GM23338 (cell line): ENCODE data around the gene COL26A1. TPM values are rescaled to one million over a fixed set of nuclear protein-coding genes. Genes with fewer than 3 reads are reported as not detected.

Experiments used
- ATAC-seq: fragments of 200-7000 bp; cut with Tn5 transposase; 3 replicates; pipeline ENCODE4 v1.9.1; 2020
- DNase-seq: peaks from one replicate; pipeline ENCODE4 v3.0.0-alpha.2; 2015; ENCODE audit warnings: low spot score
- H2AFZ ChIP-seq: fragments of 200-600 bp; sonication (generic); 2 replicates; pipeline ENCODE4 v1.8.0; 2016; ENCODE audit warnings: antibody characterized with exemption, mild to moderate bottlenecking, moderate library complexity
- H3F3A ChIP-seq: fragments of 200-600 bp; sonication (generic); replicated peaks from 2 replicates; pipeline ENCODE4 v1.8.0; 2017; ENCODE audit warnings: antibody characterized with exemption, mixed run types, low read depth
- H3K27ac ChIP-seq: fragments of 200-600 bp; sonication (generic); 2 replicates; pipeline ENCODE4 v1.6.1; 2016; ENCODE audit warnings: low read depth
- H3K27me3 ChIP-seq: fragments of 200-600 bp; sonication (generic); 2 replicates; pipeline ENCODE4 v1.8.0; 2016; ENCODE audit warnings: mild to moderate bottlenecking, mixed run types, moderate library complexity; ENCODE audit not compliant: insufficient read depth
- H3K36me3 ChIP-seq: fragments of 200-600 bp; sonication (generic); 2 replicates; pipeline ENCODE4 v1.8.0; 2016; ENCODE audit warnings: mild to moderate bottlenecking; ENCODE audit not compliant: insufficient read depth
- H3K4me1 ChIP-seq: fragments of 200-600 bp; sonication (generic); 2 replicates; pipeline ENCODE4 v1.8.0; 2016; ENCODE audit warnings: mild to moderate bottlenecking, moderate library complexity; ENCODE audit not compliant: insufficient read depth
- H3K4me2 ChIP-seq: fragments of 200-600 bp; sonication (generic); 2 replicates; pipeline ENCODE4 v1.7.1; 2017; ENCODE audit warnings: mixed run types
- H3K4me3 ChIP-seq: fragments of 200-600 bp; sonication (generic); 2 replicates; pipeline ENCODE4 v1.6.1; 2016; ENCODE audit warnings: mixed run types
- H3K79me2 ChIP-seq: fragments of 200-600 bp; sonication (generic); replicated peaks from 2 replicates; pipeline ENCODE4 v1.8.0; 2017; ENCODE audit warnings: mild to moderate bottlenecking; ENCODE audit not compliant: insufficient read depth
- H3K9me2 ChIP-seq: fragments of 200-600 bp; sonication (generic); 2 replicates; pipeline ENCODE4 v1.8.0; 2017; ENCODE audit not compliant: insufficient read depth
- H4K20me1 ChIP-seq: fragments of 200-600 bp; sonication (generic); replicated peaks from 2 replicates; pipeline ENCODE4 v1.8.0; 2017; ENCODE audit warnings: mild to moderate bottlenecking; ENCODE audit not compliant: insufficient read depth
- H3K27ac Mint-ChIP-seq: 2 replicates; pipeline ENCODE4 v1.8.0; 2020; ENCODE audit warnings: inconsistent platforms, mild to moderate bottlenecking, moderate library complexity, mixed read lengths
- H3K27me3 Mint-ChIP-seq: 3 replicates; pipeline ENCODE4 v1.8.0; 2022; ENCODE audit warnings: low read depth, mild to moderate bottlenecking, moderate library complexity, mixed read lengths, inconsistent platforms; ENCODE audit not compliant: insufficient read depth, poor library complexity
- H3K36me3 Mint-ChIP-seq: 3 replicates; pipeline ENCODE4 v1.8.0; 2021; ENCODE audit warnings: low read depth, mild to moderate bottlenecking, inconsistent platforms, moderate library complexity, mixed read lengths
- H3K4me1 Mint-ChIP-seq: 3 replicates; pipeline ENCODE4 v1.8.0; 2020; ENCODE audit warnings: mild to moderate bottlenecking, inconsistent platforms, mixed read lengths
- H3K4me3 Mint-ChIP-seq: 3 replicates; pipeline ENCODE4 v1.8.0; 2021; ENCODE audit warnings: moderate library complexity, mild to moderate bottlenecking, inconsistent platforms, mixed read lengths
- H3K9me3 Mint-ChIP-seq: 3 replicates; pipeline ENCODE4 v1.8.0; 2020; ENCODE audit warnings: moderate library complexity, mild to moderate bottlenecking, inconsistent platforms, mixed read lengths
- CTCF ChIP-seq, 2 experiments: fragments of 200-600 bp in 1 of 2; sonication (generic) in 1 of 2; conservative IDR thresholded peaks; 2 replicates each; pipeline versions ENCODE4 v1.5.1 to v1.6.1; 2016 to 2017; ENCODE audit warnings: antibody characterized with exemption in 2 of 2, low read depth in 2 of 2, mild to moderate bottlenecking in 2 of 2, moderate library complexity in 1 of 2
- EZH2 ChIP-seq: fragments of 200-600 bp; sonication (generic); IDR thresholded peaks from one replicate; pipeline ENCODE4 v1.8.0; 2017; ENCODE audit warnings: antibody characterized with exemption, mild to moderate bottlenecking, low read depth; ENCODE audit not compliant: unreplicated experiment
- POLR2AphosphoS5 ChIP-seq: IDR thresholded peaks from 2 replicates; pipeline ENCODE4 v1.6.1; 2016; ENCODE audit warnings: antibody characterized with exemption, low read depth
- ZNF114 ChIP-seq: fragments of 250-450 bp; sonication (Bioruptor Pico); IDR thresholded peaks from 2 replicates; pipeline ENCODE4 v1.5.0; 2020; ENCODE audit warnings: mild to moderate bottlenecking, moderate library complexity
- ZNF331 ChIP-seq: fragments of 250-450 bp; sonication (Bioruptor Pico); IDR thresholded peaks from 2 replicates; pipeline ENCODE4 v1.5.0; 2020; ENCODE audit warnings: low read depth, mild to moderate bottlenecking, moderate library complexity
- polyA plus RNA-seq: library from polyadenylated mRNA; unstranded; fragments of >200 nt; fragmentation: Nextera tagmentation; extraction: Ambion mirVana; gene quantifications from 2 replicates; pipeline ENCODE4 v1.2.1, GENCODE V29; 2016
- total RNA-seq: library from RNA; depleted of rRNA; stranded (reverse); fragments of >200 nt; shearing (Covaris generic); gene quantifications from 2 replicates; pipeline ENCODE4 v1.2.3, GENCODE V29; 2014
- TF ChIP-seq, protein P1 (sequence below): IDR thresholded peaks from 2 replicates; pipeline ENCODE4 v1.6.1; 2016; ENCODE audit warnings: antibody characterized with exemption

The COL26A1 gene
- total and polyA plus RNA-seq, 2 experiments from 2014 or later, result 17.8 to 55.0 TPM

DNA sequence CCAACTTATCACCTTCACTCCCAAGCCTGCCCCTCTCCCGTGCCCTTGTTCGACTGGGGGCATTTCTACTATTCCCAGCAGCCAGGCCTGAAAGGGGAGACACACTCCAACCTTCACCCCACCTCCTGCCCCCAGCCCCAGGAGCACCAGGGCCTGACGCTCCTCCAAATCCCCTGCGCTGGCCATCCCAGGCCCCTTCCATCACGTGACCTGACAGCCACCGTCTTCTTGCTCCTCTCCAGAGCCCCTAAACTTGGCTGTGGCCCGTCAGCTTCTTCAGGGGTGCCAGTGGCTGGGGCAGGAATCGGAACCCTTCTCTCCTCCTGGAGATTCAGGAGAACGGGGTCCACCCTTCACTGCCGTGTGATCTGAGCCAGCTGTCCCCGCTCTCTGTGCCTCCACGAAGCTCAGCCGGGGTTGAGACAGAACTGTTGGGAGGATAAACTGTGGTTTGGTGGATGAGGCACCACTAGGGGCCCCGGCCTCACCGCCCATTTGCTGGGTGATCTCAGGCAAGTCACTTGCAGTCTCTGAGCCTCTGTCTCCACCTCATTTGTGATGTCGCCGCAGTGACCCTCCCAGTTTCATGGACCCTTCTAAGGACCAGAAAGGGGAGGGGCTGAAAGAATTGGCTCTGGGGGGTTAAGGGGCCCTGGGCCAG is 175.4 kb downstream of the COL26A1 start:
- Histone ChIP-seq H3K79me2 (no peaks in the 10 kb centered on the region), H3F3A (no peaks in the 10 kb centered on the region), H4K20me1 (no peaks in the 10 kb centered on the region), H3K27me3 (no peaks in the 10 kb centered on the region), H2AFZ (no peak overlapping the region), H3K4me1 (no peaks in the 10 kb centered on the region), H3K9me2 (no peaks in the 10 kb centered on the region), H3K36me3 (no peaks in the 10 kb centered on the region), H3K4me3 (no peak overlapping the region), H3K4me2 (no peak overlapping the region), H3K27ac (no peak overlapping the region)
- Mint-ChIP-seq H3K36me3 (no peaks in the 10 kb centered on the region; the same call in 2 of the 3 replicates), H3K4me3 (no peak overlapping the region), H3K27ac (no peak overlapping the region), H3K9me3 (no peaks in the 10 kb centered on the region), H3K4me1 (peaks cover 7% of the 10 kb centered on the region; the same call in 1 of the 3 replicates), H3K27me3 (peaks cover 5% of the 10 kb centered on the region)
- TF ChIP-seq EZH2, result no peak
- no peak for TF ChIP-seq POLR2AphosphoS5
- TF ChIP-seq CTCF (conservative IDR thresholded peaks at IDR 0.05; ENCODE audit: low read depth in 2 of 2), result 0 out of 4 replicates have a peak, but pooled peaks of 1 of the 2 experiments have one; percentile 7
- DNase-seq (peak; percentile 41), ATAC-seq (peak; percentile 16)

GRCh38 chr7:101538596-101539459 is 176.2 kb downstream of the COL26A1 start:
- no peak overlapping the region for H3K4me3 Mint-ChIP-seq
- TF ChIP-seq ZNF114 (CRISPR knock-in tag), result no peak
- no peak for TF ChIP-seq EZH2
- TF ChIP-seq CTCF (conservative IDR thresholded peaks at IDR 0.05; ENCODE audit: low read depth in 2 of 2), result peak; percentile 91 to 94
- TF ChIP-seq, protein P1, sequence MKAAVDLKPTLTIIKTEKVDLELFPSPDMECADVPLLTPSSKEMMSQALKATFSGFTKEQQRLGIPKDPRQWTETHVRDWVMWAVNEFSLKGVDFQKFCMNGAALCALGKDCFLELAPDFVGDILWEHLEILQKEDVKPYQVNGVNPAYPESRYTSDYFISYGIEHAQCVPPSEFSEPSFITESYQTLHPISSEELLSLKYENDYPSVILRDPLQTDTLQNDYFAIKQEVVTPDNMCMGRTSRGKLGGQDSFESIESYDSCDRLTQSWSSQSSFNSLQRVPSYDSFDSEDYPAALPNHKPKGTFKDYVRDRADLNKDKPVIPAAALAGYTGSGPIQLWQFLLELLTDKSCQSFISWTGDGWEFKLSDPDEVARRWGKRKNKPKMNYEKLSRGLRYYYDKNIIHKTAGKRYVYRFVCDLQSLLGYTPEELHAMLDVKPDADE, result no peak
- no peak for TF ChIP-seq ZNF331 (CRISPR knock-in tag)
- no peak for TF ChIP-seq POLR2AphosphoS5

More at GRCh38 chr7:101538596-101539459, 176.2 kb downstream of the COL26A1 start:
- no peak overlapping the region for H2AFZ ChIP-seq
- no peaks in the 10 kb centered on the region for H3K36me3 ChIP-seq
- peak; percentile 85 for DNase-seq
- Mint-ChIP-seq H3K36me3 (no peaks in the 10 kb centered on the region; the same call in 2 of the 3 replicates), H3K4me1 (peaks cover 7% of the 10 kb centered on the region; the same call in 1 of the 3 replicates), H3K9me3 (no peaks in the 10 kb centered on the region), H3K27ac (no peak overlapping the region), H3K27me3 (peaks cover 5% of the 10 kb centered on the region)
- H3K4me3 ChIP-seq, result no peak overlapping the region
- no peaks in the 10 kb centered on the region for H3K27me3 ChIP-seq
- peak; percentile 73 for ATAC-seq
- H3K79me2 ChIP-seq, result no peaks in the 10 kb centered on the region
- no peak overlapping the region for H3K27ac ChIP-seq
- no peaks in the 10 kb centered on the region for H4K20me1 ChIP-seq
- H3K9me2 ChIP-seq, result no peaks in the 10 kb centered on the region
- no peak overlapping the region for H3K4me2 ChIP-seq
- no peaks in the 10 kb centered on the region for H3F3A ChIP-seq
- no peaks in the 10 kb centered on the region for H3K4me1 ChIP-seq
